HG03060 (cell line): ENCODE data around the gene IFT122.

Experiments used
- ATAC-seq: cut with Tn5 transposase; IDR thresholded peaks from one replicate; pipeline ENCODE4 v1.9.1; 2021; ENCODE audit warnings: low read depth, moderate number of reproducible peaks; ENCODE audit not compliant: unreplicated experiment

IFT122 gene

DNA sequence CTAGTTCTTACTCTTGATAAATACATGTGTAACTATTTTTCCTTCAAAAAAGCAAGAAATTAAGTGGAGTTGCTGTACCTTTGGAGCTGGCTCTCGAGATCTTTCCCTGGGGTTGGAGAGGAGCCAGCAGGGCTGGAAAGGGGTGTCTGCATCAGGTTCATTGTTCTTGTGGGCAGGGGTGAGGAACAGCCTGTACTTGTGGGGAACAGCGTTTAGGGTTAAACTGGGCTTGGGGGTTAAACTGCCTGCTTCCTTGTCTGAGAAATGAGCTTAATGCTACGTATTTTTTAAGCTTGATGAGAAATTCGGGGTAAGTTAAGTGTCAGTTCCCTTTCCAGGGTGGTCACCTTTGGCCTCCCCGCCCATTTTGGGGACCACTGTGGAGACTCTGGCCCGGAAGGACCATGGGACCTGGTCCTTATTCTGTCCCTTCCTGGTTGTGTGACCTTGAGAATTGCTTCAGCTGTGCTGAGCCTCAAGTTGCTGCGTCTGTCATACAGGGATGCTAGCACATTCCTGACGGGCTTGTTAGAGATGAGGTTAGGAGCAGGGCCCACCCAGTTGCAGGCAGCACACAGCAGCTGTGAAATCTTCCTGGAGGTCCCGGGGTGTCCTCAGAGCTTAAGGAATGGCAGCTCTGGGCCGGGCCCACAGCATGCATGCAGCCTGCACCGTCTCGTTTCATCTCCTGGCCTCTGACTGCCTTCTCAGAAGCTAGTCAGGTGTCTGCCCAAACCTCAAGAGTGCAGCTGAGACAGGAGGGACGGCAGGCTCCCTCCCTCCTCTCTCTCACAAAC lies 114.5 kb downstream of the IFT122 start:
- no peak for ATAC-seq

DNA sequence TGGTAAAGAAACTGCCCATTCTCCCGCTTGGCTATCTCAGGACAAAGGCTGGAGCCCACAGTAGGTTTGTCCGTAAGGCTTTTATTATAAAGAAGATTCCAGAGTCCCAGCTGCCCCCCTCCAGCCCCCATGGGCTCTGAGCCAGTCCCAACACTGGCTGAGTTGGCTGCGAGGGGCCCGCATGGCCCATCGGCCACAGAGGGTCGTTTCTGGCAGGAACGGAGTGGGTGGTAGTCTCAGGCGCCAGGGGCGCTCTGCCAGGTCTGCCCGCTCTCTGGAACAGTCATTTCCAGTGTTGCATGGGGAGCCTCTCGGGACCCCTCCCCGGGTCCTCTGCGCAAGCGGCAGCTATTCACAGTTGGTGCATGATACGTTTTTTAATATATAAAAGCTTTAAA lies 115.1 kb downstream of the IFT122 start:
- ATAC-seq = no peak

DNA sequence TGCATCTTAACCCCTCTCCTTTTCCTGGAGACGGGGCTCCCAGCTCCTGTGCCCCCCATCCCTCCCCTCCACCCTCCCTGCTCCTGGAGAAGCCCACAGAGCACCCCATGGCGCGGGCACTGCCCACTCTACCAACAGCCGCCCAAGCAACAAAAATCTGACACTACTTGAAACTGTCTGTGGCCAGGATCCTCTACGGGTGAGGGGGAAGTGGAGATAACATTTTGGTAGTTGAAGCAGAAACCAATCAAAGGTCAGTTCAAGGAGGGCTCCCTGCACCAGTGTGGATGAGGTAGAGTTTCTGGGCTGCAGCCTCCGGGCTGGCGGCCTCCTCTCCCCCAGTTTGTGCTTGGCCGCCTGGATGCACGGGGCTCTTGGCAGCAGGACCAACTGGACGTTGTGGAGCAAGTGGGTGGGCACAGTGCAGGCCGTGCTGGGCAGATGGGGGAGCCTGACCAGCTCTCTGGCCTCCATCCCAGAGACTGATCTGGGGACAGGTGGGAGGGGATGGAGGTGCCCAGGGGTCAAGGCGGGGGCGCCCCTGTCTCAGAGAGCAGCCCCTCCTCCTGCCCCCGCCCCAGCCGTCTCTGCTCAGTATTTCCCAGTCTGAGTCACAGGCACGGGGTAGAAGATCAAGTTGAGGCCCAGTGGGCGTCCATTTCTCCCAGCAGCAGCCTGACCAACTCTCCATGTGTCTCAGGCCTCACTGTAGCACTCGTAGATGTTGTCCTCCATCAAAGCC lies 115.8 kb downstream of the IFT122 start:
- ATAC-seq = no peak

DNA sequence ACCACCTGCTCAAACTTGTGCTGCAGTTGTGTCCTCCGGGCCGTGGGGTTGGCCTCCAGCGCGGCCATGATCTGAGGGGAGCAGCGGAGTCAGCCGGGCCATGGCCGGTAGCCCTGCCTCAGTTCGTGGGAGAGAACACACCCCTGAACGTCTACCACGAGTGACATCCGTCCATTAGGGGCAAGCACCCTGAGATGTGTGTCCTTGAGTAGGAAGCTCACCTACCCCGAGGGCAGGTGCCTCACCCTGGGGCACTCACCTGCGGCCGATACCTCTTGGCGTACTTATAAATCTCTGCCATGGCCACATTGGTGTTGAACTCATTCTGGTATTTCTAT lies 116.3 kb downstream of the IFT122 start:
- no peak for ATAC-seq

DNA sequence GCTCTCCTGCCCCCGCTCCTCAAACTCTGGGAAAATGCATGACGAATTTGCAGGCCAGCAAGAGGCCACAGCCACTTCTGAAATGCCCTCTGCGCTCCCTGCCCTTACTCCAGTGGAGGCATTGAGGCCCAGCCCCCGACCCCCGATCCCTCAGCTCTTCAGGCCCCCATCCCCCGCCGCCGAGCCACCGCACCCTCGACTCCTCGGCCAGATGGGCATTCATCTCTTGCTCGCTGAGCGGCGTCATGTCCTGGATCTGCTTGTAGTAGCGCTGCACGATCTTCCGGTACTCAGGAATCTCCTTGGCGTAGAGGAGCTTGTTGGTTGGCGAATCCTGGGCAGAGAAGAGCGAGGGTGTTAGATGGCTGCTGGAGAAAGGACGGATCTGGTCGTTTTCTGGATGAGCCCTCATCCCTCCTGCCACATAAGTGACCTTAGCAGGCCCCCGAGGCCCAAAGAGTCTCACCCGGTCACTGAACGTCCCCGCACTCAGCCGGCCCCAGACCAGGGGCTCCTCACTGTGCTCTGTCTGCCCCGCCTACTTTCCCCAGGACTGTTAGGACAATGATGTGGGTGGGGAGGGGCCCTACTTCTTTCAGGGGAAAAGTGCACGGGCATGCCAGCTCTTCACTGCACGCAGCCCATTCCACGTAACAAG lies 117.0 kb downstream of the IFT122 start:
- ATAC-seq = no peak

DNA sequence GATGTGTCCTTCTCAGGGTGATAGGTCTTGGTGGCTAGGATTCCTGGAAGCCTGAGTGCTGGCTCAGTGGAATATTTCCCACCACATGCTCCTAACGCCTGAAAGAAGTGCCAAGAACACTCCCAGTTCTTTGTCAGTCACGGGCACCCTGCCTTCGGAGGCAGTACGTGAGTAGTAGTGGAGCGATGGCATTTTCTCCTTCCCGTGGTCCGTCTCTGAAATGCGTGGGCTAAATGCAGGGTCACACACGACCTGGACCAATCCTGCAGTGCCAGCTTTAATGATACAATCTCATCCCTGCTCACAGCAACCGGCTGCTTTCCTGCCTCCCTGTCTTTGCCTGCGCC lies 117.5 kb downstream of the IFT122 start:
- ATAC-seq = no peak

DNA sequence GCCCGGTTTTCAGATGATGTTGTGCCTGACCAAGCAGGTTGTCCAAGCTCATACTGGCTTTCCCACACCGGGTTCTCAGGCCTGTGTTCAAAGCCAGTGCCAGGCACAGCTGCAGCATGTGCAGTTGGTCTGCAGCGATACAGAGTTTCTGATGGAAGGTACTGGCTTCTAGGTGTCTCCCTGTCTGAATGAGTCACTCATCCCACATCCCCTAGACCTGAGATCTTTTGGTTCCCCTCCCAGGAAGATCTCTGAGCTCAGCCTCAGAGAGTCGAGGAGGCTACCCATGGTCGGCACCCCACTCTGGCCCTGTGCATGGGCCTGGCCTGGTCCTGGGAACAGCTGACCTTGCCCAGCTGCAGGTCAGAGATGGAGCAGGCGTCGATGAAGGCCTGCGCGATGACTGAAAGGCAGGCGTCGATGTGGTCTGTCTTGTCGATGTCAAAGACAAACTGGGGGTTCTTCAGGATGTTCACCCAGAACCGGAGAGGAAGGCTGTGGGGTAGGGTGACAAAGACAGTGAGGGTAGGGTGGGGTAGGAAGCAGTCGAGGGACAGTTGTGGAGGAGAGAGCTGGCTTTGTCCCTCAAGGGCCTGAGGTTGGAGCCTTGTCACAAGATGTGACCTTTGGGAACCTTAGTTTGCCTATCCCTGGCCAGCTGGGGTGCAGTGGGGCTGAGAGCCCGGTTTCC lies 118.2 kb downstream of the IFT122 start:
- ATAC-seq = no peak

DNA sequence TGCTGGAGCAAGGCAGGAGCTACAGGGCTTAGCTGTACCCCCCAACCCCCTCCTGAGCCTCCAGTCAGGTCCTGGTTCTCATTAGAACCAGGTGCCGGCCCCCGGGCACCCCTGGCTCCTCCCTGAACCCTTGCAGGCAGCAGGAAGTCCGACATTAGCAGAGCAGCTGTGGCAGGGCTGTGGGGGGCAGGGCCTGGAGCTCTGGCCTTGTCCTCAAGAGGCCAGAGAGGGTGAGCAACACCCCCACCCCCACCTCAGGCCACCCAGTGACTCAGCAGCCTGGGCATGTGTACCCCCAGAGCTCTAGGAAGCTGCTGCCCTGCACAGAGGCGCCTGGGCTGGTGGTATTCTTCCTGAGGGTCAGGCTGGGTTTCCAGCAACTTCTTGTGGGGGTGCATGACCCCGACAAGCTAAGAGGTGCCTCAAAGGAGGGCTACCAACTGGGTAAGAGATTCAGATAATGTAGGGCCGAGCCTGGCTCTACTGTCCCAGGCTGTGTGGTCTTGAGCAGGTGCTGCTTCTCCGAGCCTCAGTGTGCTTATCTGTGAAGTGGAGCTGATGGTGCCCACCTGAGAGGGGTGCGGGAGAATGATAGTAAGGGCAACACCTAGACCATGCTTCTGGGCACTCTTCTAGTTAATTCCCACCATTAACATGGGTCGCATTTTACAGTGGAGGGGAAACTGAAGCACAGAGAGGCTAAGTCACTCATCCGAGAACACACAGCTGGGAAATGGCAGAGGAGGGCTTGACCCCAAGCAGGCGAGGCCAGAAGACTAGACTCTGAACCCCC lies 118.9 kb downstream of the IFT122 start:
- ATAC-seq = no peak

DNA sequence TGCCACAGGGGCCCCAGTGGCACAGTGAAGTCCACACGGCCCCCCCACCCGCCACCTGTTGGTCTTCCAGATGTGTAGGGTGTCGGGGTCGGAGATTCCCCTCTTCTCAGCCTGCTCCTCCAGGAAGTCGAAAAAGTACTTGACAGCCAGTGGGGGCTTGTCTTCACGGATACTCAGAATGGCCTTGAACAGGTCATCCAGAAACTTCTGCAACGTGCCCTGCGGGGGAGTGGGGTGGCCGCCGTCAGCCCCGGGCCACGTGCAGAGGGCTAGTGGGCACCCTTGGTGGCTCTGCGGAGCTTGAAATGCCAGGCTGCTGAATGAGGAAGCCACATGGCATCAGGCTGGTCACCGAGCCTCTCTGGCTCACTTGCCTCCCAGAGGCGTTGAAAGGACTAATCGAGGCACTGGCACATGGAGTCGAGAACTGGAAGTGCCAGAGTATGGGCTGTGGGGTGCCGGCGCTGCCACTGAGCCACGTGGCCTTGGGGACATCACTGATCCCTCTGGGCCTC lies 119.6 kb downstream of the IFT122 start:
- no peak for ATAC-seq

DNA sequence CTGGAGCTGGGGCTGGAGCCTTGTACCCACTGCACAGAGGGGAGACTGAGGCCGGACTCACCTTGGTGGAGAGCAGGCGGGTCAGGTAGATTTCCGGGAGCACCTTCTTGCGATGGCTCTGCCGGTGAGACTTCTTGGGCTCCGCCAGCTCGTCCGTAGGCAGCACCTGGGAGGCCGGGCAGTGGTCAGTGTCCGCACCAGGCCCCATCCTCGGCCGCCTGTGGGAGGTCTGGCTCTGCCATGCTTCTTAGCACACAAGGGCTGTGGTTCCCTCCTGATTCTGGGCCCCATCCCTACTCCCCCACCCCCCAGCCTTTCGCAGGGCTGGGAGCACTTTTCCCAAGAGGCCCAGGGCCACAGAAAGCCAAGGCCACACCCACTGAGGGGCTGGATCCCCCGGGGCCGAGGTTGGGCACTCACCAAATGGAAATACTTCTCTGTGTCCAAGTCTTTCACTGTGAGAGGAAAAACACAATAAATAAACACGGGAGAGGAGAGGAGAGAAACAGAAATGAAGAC lies 120.3 kb downstream of the IFT122 start:
- ATAC-seq = no peak

DNA sequence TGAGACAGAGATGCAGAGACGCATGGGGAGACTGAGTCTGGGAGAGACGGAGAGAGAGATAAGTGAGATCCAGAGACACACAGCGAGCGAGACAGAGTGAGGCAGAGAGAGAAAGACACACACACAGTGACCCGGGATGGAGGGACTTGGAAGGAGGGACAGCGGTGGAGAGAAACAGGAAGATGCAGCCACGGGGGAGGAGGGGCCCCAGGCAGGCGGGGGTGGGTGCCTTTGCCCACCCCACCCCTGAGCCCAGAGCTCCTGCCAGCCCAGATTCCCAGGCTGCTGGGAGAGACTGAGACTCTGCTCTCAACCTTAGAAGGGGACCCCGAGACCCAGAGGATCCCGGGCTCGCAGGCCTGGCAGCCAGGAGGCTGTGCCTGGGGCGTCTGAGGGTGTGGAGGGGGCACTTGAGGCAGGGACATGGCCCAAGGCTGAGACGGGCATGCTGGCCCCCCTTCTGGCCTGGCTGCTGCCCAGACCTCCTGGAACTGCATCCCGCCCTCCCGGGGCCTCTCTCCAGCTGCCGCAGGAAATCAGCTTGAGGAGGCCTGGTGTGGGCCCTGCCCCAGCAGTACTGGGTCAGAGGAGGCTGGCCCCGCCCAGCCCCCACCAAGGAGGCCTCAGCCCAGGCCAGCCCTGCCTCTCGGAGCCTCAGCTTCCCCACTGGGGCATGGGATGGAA lies 121.0 kb downstream of the IFT122 start:
- ATAC-seq = no peak

DNA sequence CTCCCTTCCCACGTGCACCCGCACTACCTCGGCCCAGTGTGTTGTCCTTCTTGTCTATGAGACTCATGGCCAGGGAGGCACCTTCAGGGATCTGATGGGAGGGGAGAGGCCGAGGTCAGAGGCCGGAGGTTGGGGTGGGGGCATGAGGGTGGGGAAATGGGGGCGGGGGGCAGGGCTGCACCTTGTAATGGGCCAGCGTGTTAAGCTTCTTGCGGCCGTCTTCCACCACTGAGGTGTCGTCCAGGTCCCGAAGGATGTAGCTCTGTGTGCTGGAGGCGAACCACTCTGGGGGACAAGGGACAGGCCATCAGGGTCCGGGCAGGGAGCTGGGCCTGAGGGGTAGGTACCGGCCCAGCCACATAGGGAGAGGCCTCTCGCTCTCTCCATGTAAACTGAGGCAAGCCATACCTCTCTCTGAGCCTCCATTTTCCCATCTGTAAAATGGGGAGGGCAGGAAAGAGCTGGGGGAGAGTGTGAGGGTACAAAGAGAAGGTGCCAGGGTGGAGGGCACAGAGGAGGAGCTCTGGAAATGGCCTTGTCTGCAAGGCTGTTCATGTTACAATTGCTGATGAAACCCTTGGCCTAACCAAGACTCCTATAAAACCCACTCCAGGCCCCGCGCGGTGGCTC lies 121.7 kb downstream of the IFT122 start:
- ATAC-seq = no peak

DNA sequence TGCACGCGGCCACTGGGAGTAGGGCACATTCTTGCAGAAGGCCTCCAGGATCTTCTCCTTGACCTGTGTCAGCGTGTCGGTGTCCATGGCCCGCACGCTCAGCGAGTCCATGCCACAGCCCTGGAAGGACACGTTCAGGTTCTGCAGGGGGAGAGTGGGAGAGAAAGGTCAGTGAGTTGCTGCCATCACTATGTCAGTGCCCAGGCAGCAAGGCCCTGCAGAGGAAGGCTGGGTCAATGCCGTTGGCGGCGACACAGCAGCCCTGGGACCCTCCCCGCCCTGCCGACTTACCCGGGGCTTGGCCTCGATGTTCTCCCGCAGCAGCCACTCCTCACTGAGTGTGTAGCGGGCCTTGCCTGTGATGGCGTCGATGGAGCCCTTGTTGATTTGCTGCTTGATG lies 122.8 kb downstream of the IFT122 start:
- no peak for ATAC-seq

DNA sequence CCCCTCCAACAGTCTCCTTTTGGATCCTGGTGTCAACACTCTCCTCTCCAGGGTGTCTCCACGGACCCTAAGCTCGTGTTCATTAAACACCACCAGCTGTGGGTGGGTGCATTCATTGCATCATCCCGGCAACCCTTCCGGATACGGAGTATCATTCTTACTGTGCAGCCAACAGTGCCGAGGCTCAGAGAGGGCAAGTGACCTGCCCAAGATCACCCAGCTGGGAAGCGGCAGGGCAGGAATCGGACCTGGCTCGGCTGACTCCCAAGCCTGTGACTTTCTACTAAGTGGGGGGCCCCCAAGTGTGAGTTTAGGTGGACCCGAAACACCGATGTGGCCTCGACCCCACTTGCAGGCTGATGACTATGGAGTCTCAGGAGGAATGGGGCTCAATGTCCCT lies 123.3 kb downstream of the IFT122 start:
- no peak for ATAC-seq

DNA sequence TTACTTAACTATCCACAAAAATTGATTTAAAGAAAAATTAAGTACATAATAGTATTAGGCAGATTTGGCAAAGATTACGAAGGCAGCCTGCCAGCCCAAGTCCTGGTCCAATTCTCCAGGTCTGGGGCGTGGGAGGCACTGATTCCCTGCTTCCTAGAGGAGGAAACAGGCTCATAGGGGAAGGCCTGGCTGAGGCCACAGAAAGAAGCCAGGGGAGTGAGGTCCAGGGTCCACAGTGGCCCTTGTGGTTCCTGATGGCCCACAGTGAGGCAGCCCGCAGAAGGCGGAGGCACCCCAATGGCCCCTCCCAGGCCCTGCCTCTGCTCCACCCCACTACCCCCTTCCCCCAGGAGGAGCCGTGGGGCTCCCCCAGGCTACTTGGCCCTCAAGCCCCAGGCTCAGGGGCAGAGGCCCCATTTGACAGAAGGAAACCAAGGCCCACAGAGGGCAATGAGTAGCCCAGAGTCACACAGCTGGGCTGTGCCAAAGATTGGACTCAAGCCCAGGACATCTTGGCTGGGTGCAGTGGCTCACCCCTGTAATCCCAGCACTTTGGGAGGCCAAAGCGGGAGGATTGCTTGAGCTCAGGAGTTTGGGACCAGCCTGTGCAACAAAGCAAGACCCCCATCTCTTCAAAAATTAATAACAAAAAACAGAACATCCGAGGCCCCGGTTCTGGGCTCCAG lies 124.0 kb downstream of the IFT122 start:
- ATAC-seq = no peak

DNA sequence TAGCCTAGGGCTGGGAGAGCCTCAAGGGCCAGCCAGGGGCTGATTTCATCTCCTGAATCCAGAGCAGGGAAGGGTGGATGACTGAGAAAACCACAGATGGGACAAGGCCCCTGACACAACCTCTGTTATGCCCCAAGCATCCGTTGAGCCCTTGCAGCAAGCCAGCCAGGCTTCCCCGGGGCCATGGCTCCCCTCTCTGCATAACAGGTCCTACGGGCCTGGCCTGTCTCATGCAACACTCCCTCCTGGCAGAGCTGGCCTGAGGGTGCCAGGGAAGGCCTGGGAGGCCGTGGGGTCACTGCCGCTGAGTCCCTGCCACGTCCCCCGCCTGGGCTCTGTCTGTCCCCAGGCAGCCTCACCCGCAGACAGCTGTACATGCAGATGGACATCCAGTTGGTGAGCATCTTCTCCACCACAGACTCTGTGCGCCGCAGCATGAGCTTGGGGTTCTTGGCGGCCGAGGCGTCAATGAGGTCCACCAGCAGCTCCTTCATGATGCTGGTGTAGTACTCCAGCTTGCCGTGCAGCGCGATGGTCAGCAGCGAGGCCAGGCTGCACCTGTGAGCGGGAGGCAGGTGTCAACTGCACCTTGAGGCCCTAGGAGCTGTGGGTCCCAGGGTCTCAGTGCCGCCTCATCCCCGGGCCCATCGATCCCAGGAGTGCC lies 125.1 kb downstream of the IFT122 start:
- no peak for ATAC-seq

DNA sequence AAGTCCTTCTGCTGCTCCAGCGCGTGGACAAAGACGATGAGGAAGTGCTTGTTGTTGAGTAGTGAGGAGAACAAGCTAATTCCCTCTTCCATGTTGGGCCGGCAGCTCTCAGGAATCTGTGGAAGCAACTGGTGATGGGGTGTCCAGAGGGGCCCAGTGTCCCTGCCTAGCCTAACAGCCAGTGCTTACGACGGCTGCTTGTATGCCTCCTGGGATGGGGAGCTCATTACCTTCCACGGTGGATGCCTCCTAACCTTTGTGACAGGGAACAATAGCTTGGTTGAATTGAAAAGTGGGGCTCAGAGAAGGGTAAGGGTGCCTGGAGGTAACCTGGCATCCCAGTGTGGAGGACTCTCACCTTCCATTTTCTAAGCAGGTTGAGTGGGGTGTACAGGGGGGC lies 125.9 kb downstream of the IFT122 start:
- ATAC-seq = no peak

DNA sequence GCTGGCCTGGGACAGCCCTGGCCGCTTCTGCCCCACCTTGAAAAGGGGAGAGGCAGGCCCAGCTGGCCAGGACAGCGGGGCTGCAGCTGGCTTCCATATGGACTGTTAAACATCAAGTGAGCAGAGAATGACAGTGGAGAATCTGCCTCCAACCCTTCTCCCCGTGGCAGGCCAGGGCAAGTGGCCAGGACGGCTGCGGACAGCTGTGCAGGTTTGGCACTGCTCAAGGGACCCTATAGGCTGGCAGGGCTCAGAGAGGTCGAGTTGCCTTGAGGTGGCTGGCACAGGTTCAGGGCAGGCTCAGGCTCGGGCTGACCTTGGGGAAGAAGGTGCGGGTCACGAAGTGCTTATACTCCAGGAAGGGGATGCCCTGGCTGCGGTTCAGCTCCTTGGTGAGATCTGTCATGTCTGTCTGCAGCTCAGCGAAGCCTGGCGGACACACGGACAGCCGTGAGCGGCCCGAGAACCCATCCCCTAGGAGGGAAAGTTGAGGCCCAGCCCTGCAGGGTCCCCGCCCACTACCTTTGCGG lies 127.2 kb downstream of the IFT122 start:
- no peak for ATAC-seq
